IMR-90 (cell line): Measurements from ENCODE around the gene FGFR4. TPM values are rescaled to one million over a fixed set of nuclear protein-coding genes. Genes with fewer than 3 reads are reported as not detected.

Experiments used
- ATAC-seq: fragments of 200-7000 bp; cut with Tn5 transposase; 2 replicates; pipeline ENCODE4 v1.9.1; 2020; ENCODE audit warnings: low read depth, mild to moderate bottlenecking, moderate library complexity
- BruUV-seq: library from RNA; stranded (reverse); fragments of 400-500 nt; replicated peaks from 2 replicates; lab custom pipeline; 2021; lab: Mats Ljungman, UMichigan
- CTCF ChIA-PET: fragments of 300-600 bp; formaldehyde crosslinking; extraction: SDS; loops from one replicate; lab custom pipeline; 2021; ENCODE audit warnings: antibody characterized with exemption; lab: Yijun Ruan, JAX
- POLR2A ChIA-PET: fragments of 300-600 bp; sonication (Branson Sonifier 250); formaldehyde crosslinking; loops from one replicate; lab custom pipeline; 2022; ENCODE audit warnings: antibody characterized with exemption; ENCODE audit not compliant: unreplicated experiment; lab: Charles Lee
- DNase-seq: peaks from one replicate; pipeline ENCODE4 v3.0.0; 2013
- H2AFZ ChIP-seq: replicated peaks from 2 replicates; pipeline ENCODE3; 2013; ENCODE audit warnings: low read length, mild to moderate bottlenecking; ENCODE audit not compliant: poor library complexity
- H2AK5ac ChIP-seq: 2 replicates; pipeline ENCODE4 v1.6.1; 2013; ENCODE audit warnings: low read depth, low read length, inconsistent platforms
- H2AK9ac ChIP-seq: replicated peaks from 2 replicates; pipeline ENCODE3; 2013; ENCODE audit warnings: mild to moderate bottlenecking, low read depth, low read length, moderate library complexity; ENCODE audit not compliant: poor library complexity
- H2BK120ac ChIP-seq: 2 replicates; pipeline ENCODE4 v1.6.1; 2013; ENCODE audit warnings: low read depth, low read length, inconsistent platforms
- H2BK15ac ChIP-seq: 3 replicates; pipeline ENCODE4 v1.6.1; 2013; ENCODE audit warnings: low read depth, low read length, inconsistent platforms
- H2BK20ac ChIP-seq: 2 replicates; pipeline ENCODE4 v1.6.1; 2013; ENCODE audit warnings: low read depth, mild to moderate bottlenecking, inconsistent platforms, low read length, moderate library complexity
- H2BK5ac ChIP-seq: 2 replicates; pipeline ENCODE4 v1.6.1; 2013; ENCODE audit warnings: mild to moderate bottlenecking, low read depth, low read length, inconsistent platforms; ENCODE audit not compliant: poor library complexity, severe bottlenecking
- H3K14ac ChIP-seq: replicated peaks from 2 replicates; pipeline ENCODE4 v1.6.1; 2013; ENCODE audit warnings: low read depth, low read length, inconsistent platforms
- H3K18ac ChIP-seq: 2 replicates; pipeline ENCODE4 v1.6.1; 2013; ENCODE audit warnings: low read depth, low read length, control low read depth
- H3K23ac ChIP-seq: 2 replicates; pipeline ENCODE4 v1.6.1; 2013; ENCODE audit warnings: low read depth, low read length, inconsistent platforms
- H3K27ac ChIP-seq: 2 replicates; pipeline ENCODE4 v1.5.1; 2013; ENCODE audit warnings: mild to moderate bottlenecking, control low read depth, low read length; ENCODE audit not compliant: insufficient read depth
- H3K27me3 ChIP-seq: 2 replicates; pipeline ENCODE4 v1.6.1; 2013; ENCODE audit warnings: low read length; ENCODE audit not compliant: control insufficient read depth, insufficient read depth
- H3K36me3 ChIP-seq: 2 replicates; pipeline ENCODE4 v1.6.1; 2013; ENCODE audit warnings: low read length, mixed read lengths; ENCODE audit not compliant: control insufficient read depth, insufficient read depth
- H3K4ac ChIP-seq: 2 replicates; pipeline ENCODE4 v1.6.1; 2013; ENCODE audit warnings: low read depth, low read length, inconsistent platforms
- H3K4me1 ChIP-seq: 2 replicates; pipeline ENCODE4 v1.6.1; 2013; ENCODE audit warnings: low read length, mixed read lengths; ENCODE audit not compliant: control insufficient read depth, insufficient read depth
- H3K4me2 ChIP-seq: 2 replicates; pipeline ENCODE4 v1.6.1; 2013; ENCODE audit warnings: low read depth, mild to moderate bottlenecking, control low read depth, low read length, moderate library complexity
- H3K4me3 ChIP-seq: 2 replicates; pipeline ENCODE4 v1.5.1; 2013; ENCODE audit warnings: low read depth, mild to moderate bottlenecking, control low read depth, low read length, moderate library complexity; ENCODE audit not compliant: insufficient read depth
- H3K56ac ChIP-seq: 2 replicates; pipeline ENCODE4 v1.6.1; 2013; ENCODE audit warnings: low read length, inconsistent platforms; ENCODE audit not compliant: insufficient read depth; ENCODE audit errors: extremely low read depth
- H3K79me1 ChIP-seq, 2 experiments: 2 replicates each; pipeline ENCODE4 v1.6.1; 2013; ENCODE audit warnings: low read length in 2 of 2, inconsistent platforms in 1 of 2, low read depth in 1 of 2
- H3K9ac ChIP-seq: 2 replicates; pipeline ENCODE4 v1.6.1; 2013; ENCODE audit warnings: low read depth, low read length, control low read depth
- H3K9me1 ChIP-seq: 2 replicates; pipeline ENCODE4 v1.6.1; 2013; ENCODE audit warnings: low read length, inconsistent platforms; ENCODE audit not compliant: insufficient read depth
- H3K9me3 ChIP-seq: 2 replicates; pipeline ENCODE4 v1.6.1; 2013; ENCODE audit warnings: low read length; ENCODE audit not compliant: control insufficient read depth, insufficient read depth
- H4K20me1 ChIP-seq: 2 replicates; pipeline ENCODE4 v1.6.1; 2013; ENCODE audit warnings: low read length, inconsistent platforms; ENCODE audit not compliant: insufficient read depth
- H4K5ac ChIP-seq: 2 replicates; pipeline ENCODE4 v1.6.1; 2013; ENCODE audit warnings: mild to moderate bottlenecking, low read depth, low read length, control low read depth
- H4K8ac ChIP-seq, 2 experiments: 2 replicates each; pipeline ENCODE4 v1.6.1; 2013; ENCODE audit warnings: low read depth in 2 of 2, low read length in 2 of 2, control low read depth in 1 of 2, inconsistent platforms in 1 of 2
- H4K91ac ChIP-seq: 2 replicates; pipeline ENCODE4 v1.6.1; 2013; ENCODE audit warnings: low read depth, low read length, inconsistent platforms; ENCODE audit not compliant: insufficient read depth
- BHLHE40 ChIP-seq: fragments of 150-350 bp; IDR thresholded peaks from 2 replicates; pipeline ENCODE4 v1.6.1; 2016; ENCODE audit warnings: mild to moderate bottlenecking, low read depth, low read length
- CEBPB ChIP-seq: IDR thresholded peaks from 2 replicates; pipeline ENCODE4 v1.6.1; 2012; ENCODE audit warnings: low read depth, low read length, improper control_type of control experiment
- CHD1 ChIP-seq: IDR thresholded peaks from 2 replicates; pipeline ENCODE4 v1.6.1; 2012; ENCODE audit warnings: low read depth, low read length, improper control_type of control experiment
- CTCF ChIP-seq: conservative IDR thresholded peaks from 2 replicates; pipeline ENCODE4 v1.5.1; 2012; ENCODE audit warnings: mild to moderate bottlenecking, low read depth, low read length, improper control_type of control experiment
- MAFK ChIP-seq: IDR thresholded peaks from 2 replicates; pipeline ENCODE4 v1.6.1; 2012; ENCODE audit warnings: low read depth, low read length, improper control_type of control experiment
- MAZ ChIP-seq: IDR thresholded peaks from 2 replicates; pipeline ENCODE4 v1.6.1; 2012; ENCODE audit warnings: low read depth, mild to moderate bottlenecking, low read length, improper control_type of control experiment, moderate library complexity, borderline replicate concordance
- MXI1 ChIP-seq: IDR thresholded peaks from 2 replicates; pipeline ENCODE4 v1.6.1; 2012; ENCODE audit warnings: low read depth, mild to moderate bottlenecking, low read length, moderate library complexity, borderline replicate concordance
- POLR2A ChIP-seq: IDR thresholded peaks from 2 replicates; pipeline ENCODE4 v1.6.1; 2012; ENCODE audit warnings: mild to moderate bottlenecking, low read depth, low read length
- RAD21 ChIP-seq: IDR thresholded peaks from 2 replicates; pipeline ENCODE4 v1.6.1; 2012; ENCODE audit warnings: low read length, improper control_type of control experiment
- RCOR1 ChIP-seq: IDR thresholded peaks from 2 replicates; pipeline ENCODE4 v1.6.1; 2012; ENCODE audit warnings: mild to moderate bottlenecking, low read length, improper control_type of control experiment; ENCODE audit not compliant: insufficient replicate concordance
- RFX5 ChIP-seq: IDR thresholded peaks from 2 replicates; pipeline ENCODE4 v1.8.0; 2012; ENCODE audit warnings: low read depth, mild to moderate bottlenecking, low read length, moderate library complexity
- SMC3 ChIP-seq: fragments of 150-350 bp; IDR thresholded peaks from 2 replicates; pipeline ENCODE4 v1.6.1; 2016; ENCODE audit warnings: low read depth, mild to moderate bottlenecking, antibody characterized with exemption, low read length, moderate library complexity
- USF2 ChIP-seq: fragments of 150-350 bp; IDR thresholded peaks from 2 replicates; pipeline ENCODE4 v1.6.1; 2017; ENCODE audit warnings: mild to moderate bottlenecking, antibody characterized with exemption, low read length, low read depth
- WGBS, 2 experiments: methylation state at CpG; one replicate each; pipeline versions ENCODE4 v1.1.5 to v1.1.7; 2013; ENCODE audit warnings: missing lambda C conversion rate in 2 of 2; ENCODE audit not compliant: insufficient read length in 1 of 2; ENCODE audit errors: extremely low coverage in 2 of 2; 5-methylcytosine and 5-hydroxymethylcytosine counted together
- dilution Hi-C: fragments of 300-500 bp; cut with HindIII; formaldehyde crosslinking; loops from one replicate; pipeline ENCODE4 v1.14.3; 2018; ENCODE audit warnings: low sequenced_read_pairs; ENCODE audit not compliant: unreplicated experiment
- in situ Hi-C: fragments of 300-500 bp; cut with MboI; formaldehyde crosslinking; loops from 3 replicates; pipeline ENCODE4 v1.14.3; 2019; ENCODE audit warnings: low sequenced_read_pairs, inconsistent platforms, mixed read lengths
- intact Hi-C: fragments of 100-400 bp; cut with micrococcal nuclease; formaldehyde crosslinking; loops from 2 replicates; pipeline ENCODE4 v1.10.0; 2022
- polyA plus RNA-seq, 3 experiments: library from polyadenylated mRNA; depleted of rRNA; stranded (reverse); fragments of >200 nt; gene quantifications; 2 replicates each; pipeline ENCODE4 v1.2.3, GENCODE V29; 2012; ENCODE audit warnings: low replicate concordance in 1 of 3
- total RNA-seq: library from RNA; depleted of rRNA; stranded (reverse); fragments of >200 nt; gene quantifications from 2 replicates; pipeline ENCODE4 v1.2.3, GENCODE V29; 2012

FGFR4 gene
- total and polyA plus RNA-seq, 2 of the 4 experiments (the other 2 are of a cell fraction) = 0.90 to 2.4 TPM

- H3K14ac ChIP-seq = no peak overlapping the region
- no peak overlapping the region for H3K4me2 ChIP-seq
- H3K9ac ChIP-seq = no peak overlapping the region
- H3K9me1 ChIP-seq = peaks cover 6% of the 10 kb centered on the region; the same call in 1 of the 2 replicates
- ChIA-PET CTCF (interaction anchor here (0.5 to 2.1 kb wide), 10 partner anchors 15 to 961 kb away, joined by 3 to 8 read pairs (median 4); no protein-coding TSS in a partner anchor), POLR2A (no interaction called here)
- peak overlapping the region; percentile 76 for H2AFZ ChIP-seq
- no peaks in the 10 kb centered on the region for H4K20me1 ChIP-seq
- H2AK5ac ChIP-seq = no peak overlapping the region
- H3K56ac ChIP-seq = no peak overlapping the region
- no peak overlapping the region for H3K4ac ChIP-seq
- H4K8ac ChIP-seq = peak overlapping the region in 1 of 2 experiments; percentile 38; a peak in 1 of 4 replicates
- no peak overlapping the region for H2BK20ac ChIP-seq
- H4K5ac ChIP-seq = no peak overlapping the region
- H2BK120ac ChIP-seq = no peak overlapping the region
- no peak overlapping the region for H3K4me3 ChIP-seq
- H2BK15ac ChIP-seq = no peak overlapping the region
- no peaks in the 10 kb centered on the region; the same call in 1 of the 2 replicates for H3K4me1 ChIP-seq
- H3K27ac ChIP-seq = no peak overlapping the region
- H3K18ac ChIP-seq = no peak overlapping the region
- no peaks in the 10 kb centered on the region; the same call in 1 of the 2 replicates for H3K27me3 ChIP-seq
- H2BK5ac ChIP-seq = no peak overlapping the region
- peak overlapping the region; percentile 77 for H2AK9ac ChIP-seq
- H3K9me3 ChIP-seq = no peaks in the 10 kb centered on the region
- H3K79me1 ChIP-seq = no peaks in the 10 kb centered on the region
- in situ Hi-C loops = loop anchor here (5.0 kb wide), 1 partner anchor 41 kb away; no protein-coding TSS in a partner anchor
- BruUV-seq = no TSS peak
- DNase-seq (peak; percentile 63), ATAC-seq (peak; percentile 85)
- no peak overlapping the region for H3K23ac ChIP-seq
- intact Hi-C loops = loop anchor here (1.0 to 10.0 kb wide), 4 partner anchors 161 to 387 kb away; no protein-coding TSS in a partner anchor
- WGBS, 2 experiments = 0% methylated on average over 4 of the region's 14 CpGs; no CpG with 5 or more reads in 1 of the 2 experiments
- H4K91ac ChIP-seq = no peak overlapping the region
- dilution Hi-C loops = no loop called here
- H3K36me3 ChIP-seq = no peaks in the 10 kb centered on the region
- TF ChIP-seq MXI1 (no peak), BHLHE40 (no peak), CHD1 (no peak), POLR2A (peak; percentile 49; the same call in 1 of the 2 replicates), CEBPB (0 out of 2 replicates have a peak, but pooled peaks have one; percentile 6), RFX5 (no peak), SMC3 (peak; percentile 92), MAZ (0 out of 2 replicates have a peak, but pooled peaks have one; percentile 52), MAFK (no peak), RCOR1 (no peak), CTCF (peak; percentile 98), USF2 (no peak), RAD21 (peak; percentile 100)
Observed at GRCh38 chr5:177113566-177114424, 27.1 kb downstream of the FGFR4 start.
